ENCODE data around the gene CLUH.

The CLUH gene

DNA sequence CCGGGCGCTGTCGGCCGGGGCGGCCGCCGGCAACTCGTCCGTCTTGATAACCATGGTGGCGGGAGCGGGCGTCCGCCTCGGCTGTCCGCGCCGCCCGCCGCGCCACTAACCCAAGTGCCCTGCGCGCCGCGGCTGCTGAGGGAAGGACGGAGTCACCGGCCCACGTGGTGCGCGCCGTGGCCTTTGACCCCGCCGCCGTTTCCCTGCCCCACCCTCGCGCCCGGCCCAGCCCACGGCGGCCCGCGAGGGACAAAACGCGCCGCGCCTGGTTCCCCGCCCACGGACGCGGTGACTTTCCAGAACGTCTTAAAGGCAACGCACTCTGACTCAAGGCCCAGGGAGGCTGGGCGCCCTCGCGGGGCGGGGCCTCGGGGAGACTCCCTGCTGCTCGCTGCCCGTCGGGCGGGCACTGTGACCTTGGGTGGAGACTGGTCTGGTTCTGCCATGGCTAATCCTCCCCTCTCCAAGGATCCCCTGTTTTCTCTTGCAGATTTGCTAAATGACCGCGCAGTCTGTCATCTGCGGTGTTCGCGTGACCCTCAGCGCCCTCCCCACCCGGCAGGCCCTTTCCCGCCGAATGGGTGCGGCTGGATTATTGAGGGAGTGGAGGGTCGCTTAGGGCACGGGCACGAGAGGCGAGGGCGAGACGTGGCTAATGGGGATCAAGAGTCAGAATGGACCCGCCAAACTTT is at the start of gene CLUH (continued):
- TF ChIP-seq ZNF548 (tag by site-specific recombination; IDR thresholded peaks at IDR 0.05) (no peak), ZNF560 (tag by site-specific recombination; IDR thresholded peaks at IDR 0.05; ENCODE audit: borderline replicate concordance) (no peak), ZNF600 (tag by site-specific recombination; IDR thresholded peaks at IDR 0.05) (peak; percentile 68; the same call in 1 of the 2 replicates), ZNF19 (tag by site-specific recombination; IDR thresholded peaks at IDR 0.05; ENCODE audit: low read depth) (no peak), ZNF433 (tag by site-specific recombination; IDR thresholded peaks at IDR 0.05; ENCODE audit: low read depth) (no peak), BCL11B (tag by site-specific recombination; IDR thresholded peaks at IDR 0.05; ENCODE audit: low read depth) (peak; percentile 71; the same call in 1 of the 2 replicates), ZNF335 (tag by site-specific recombination; conservative IDR thresholded peaks at IDR 0.05) (peak; percentile 63), KLF16 (tag by site-specific recombination; IDR thresholded peaks at IDR 0.05) (peak; percentile 90), ZBTB8A (tag by site-specific recombination; IDR thresholded peaks at IDR 0.05) (peak; percentile 82), ZFP69B (tag by site-specific recombination; IDR thresholded peaks at IDR 0.05) (peak; percentile 43; the same call in 1 of the 2 replicates), ZNF324 (tag by site-specific recombination; IDR thresholded peaks at IDR 0.05) (peak; percentile 56; the same call in 1 of the 2 replicates), ZNF555 (tag by site-specific recombination; conservative IDR thresholded peaks at IDR 0.05) (no peak), ZNF561 (tag by site-specific recombination; IDR thresholded peaks at IDR 0.05; ENCODE audit: borderline replicate concordance) (peak; percentile 95), MYNN (tag by site-specific recombination; IDR thresholded peaks at IDR 0.05; ENCODE audit: borderline replicate concordance) (no peak), YY1 (tag by site-specific recombination; IDR thresholded peaks at IDR 0.05) (0 out of 2 replicates have a peak, but pooled peaks have one; percentile 53), ZNF629 (tag by site-specific recombination; IDR thresholded peaks at IDR 0.05) (peak; percentile 56), ZNF501 (tag by site-specific recombination; IDR thresholded peaks at IDR 0.05) (peak; percentile 76), KLF1 (tag by site-specific recombination; IDR thresholded peaks at IDR 0.05) (peak; percentile 93)
- TF ChIP-seq, protein P1, sequence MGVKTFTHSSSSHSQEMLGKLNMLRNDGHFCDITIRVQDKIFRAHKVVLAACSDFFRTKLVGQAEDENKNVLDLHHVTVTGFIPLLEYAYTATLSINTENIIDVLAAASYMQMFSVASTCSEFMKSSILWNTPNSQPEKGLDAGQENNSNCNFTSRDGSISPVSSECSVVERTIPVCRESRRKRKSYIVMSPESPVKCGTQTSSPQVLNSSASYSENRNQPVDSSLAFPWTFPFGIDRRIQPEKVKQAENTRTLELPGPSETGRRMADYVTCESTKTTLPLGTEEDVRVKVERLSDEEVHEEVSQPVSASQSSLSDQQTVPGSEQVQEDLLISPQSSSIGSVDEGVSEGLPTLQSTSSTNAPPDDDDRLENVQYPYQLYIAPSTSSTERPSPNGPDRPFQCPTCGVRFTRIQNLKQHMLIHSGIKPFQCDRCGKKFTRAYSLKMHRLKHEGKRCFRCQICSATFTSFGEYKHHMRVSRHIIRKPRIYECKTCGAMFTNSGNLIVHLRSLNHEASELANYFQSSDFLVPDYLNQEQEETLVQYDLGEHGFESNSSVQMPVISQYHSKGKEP (tag by site-specific recombination; IDR thresholded peaks at IDR 0.05): peak; percentile 69

DNA sequence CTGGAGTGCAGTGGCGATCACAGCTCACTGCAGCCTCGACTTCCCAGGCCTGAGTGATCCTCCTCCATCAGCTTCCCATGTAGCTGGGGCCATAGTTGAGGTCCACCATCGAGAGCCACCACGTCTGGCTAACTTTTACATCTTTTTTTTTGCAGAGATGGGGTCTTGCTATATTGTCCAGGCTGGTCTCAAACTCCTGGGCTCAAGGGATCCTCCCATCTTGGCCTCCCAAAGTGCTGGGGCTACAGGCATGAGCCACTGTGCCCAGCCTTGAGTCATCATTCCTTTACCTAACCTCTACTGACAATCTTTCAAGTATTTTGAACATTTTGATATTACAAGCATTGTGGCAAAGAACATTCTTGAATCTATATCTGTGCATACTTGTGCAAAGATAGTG is 47.3 kb upstream of the CLUH start:
- Histone ChIP-seq H3K9me3 (ENCODE audit: control insufficient read depth, insufficient read depth, low read depth, low read length) (no peaks in the 10 kb centered on the region), H3K27ac (ENCODE audit: extremely low read depth, low read depth, low read length) (no peak overlapping the region), H3K4me1 (ENCODE audit: control insufficient read depth, insufficient read depth, low read length) (peaks cover 3% of the 10 kb centered on the region), H3K36me3 (ENCODE audit: control insufficient read depth in 2 of 2, insufficient read depth in 1 of 2, low read length in 2 of 2) (no peaks in the 10 kb centered on the region), H3K4me3 (ENCODE audit: low read depth, low read length) (no peak overlapping the region)
- ChIA-PET CTCF (interaction anchor here (0.8 kb wide), 2 partner anchors 19 to 69 kb away, joined by 3 to 4 read pairs; no protein-coding TSS in a partner anchor), POLR2A (no interaction called here)
- TF ChIP-seq, protein P2, sequence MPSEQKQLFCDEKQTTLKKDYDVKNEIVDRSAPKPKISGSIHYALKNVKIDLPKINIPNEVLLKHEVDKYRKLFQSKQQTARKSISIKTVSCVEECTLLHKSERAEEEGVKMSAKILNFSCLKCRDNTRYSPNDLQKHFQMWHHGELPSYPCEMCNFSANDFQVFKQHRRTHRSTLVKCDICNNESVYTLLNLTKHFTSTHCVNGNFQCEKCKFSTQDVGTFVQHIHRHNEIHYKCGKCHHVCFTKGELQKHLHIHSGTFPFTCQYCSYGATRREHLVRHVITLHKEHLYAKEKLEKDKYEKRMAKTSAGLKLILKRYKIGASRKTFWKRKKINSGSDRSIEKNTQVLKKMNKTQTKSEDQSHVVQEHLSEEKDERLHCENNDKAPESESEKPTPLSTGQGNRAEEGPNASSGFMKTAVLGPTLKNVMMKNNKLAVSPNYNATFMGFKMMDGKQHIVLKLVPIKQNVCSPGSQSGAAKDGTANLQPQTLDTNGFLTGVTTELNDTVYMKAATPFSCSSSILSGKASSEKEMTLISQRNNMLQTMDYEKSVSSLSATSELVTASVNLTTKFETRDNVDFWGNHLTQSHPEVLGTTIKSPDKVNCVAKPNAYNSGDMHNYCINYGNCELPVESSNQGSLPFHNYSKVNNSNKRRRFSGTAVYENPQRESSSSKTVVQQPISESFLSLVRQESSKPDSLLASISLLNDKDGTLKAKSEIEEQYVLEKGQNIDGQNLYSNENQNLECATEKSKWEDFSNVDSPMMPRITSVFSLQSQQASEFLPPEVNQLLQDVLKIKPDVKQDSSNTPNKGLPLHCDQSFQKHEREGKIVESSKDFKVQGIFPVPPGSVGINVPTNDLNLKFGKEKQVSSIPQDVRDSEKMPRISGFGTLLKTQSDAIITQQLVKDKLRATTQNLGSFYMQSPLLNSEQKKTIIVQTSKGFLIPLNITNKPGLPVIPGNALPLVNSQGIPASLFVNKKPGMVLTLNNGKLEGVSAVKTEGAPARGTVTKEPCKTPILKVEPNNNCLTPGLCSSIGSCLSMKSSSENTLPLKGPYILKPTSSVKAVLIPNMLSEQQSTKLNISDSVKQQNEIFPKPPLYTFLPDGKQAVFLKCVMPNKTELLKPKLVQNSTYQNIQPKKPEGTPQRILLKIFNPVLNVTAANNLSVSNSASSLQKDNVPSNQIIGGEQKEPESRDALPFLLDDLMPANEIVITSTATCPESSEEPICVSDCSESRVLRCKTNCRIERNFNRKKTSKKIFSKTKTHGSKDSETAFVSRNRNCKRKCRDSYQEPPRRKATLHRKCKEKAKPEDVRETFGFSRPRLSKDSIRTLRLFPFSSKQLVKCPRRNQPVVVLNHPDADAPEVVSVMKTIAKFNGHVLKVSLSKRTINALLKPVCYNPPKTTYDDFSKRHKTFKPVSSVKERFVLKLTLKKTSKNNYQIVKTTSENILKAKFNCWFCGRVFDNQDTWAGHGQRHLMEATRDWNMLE (tag by site-specific recombination; conservative IDR thresholded peaks at IDR 0.05; ENCODE audit: low read depth): no peak
- peak; percentile 91 for TF ChIP-seq ZNF121 (tag by site-specific recombination; IDR thresholded peaks at IDR 0.05)
